BLaER1 treated with 17β-estradiol and CSF1 and Interleukin-3, amounts not matched to agents 10 nM and 100 nM (cell line): ENCODE data around the gene CHMP4B.

Experiments used
- H3K27ac ChIP-seq, 11 experiments: shearing (Covaris generic); formaldehyde crosslinking; 2 replicates each; pipeline ENCODE4 v1.8.1; 2022
- H3K27me3 ChIP-seq, 11 experiments: shearing (Covaris generic); formaldehyde crosslinking; 2 replicates each; pipeline ENCODE4 v1.8.1; 2022
- H3K36me3 ChIP-seq, 11 experiments: shearing (Covaris generic); formaldehyde crosslinking; 2 replicates each; pipeline ENCODE4 v1.8.1; 2022
- H3K4me1 ChIP-seq, 10 experiments: shearing (Covaris generic); formaldehyde crosslinking; 2 replicates each; pipeline ENCODE4 v1.8.1; 2022
- H3K4me2 ChIP-seq, 11 experiments: shearing (Covaris generic); formaldehyde crosslinking; 2 replicates each; pipeline ENCODE4 v1.8.1; 2022
- H3K4me3 ChIP-seq, 10 experiments: shearing (Covaris generic); formaldehyde crosslinking; 2 replicates each; pipeline ENCODE4 v1.8.1; 2022
- H3K9ac ChIP-seq, 11 experiments: shearing (Covaris generic); formaldehyde crosslinking; 2 replicates each; pipeline ENCODE4 v1.8.1; 2022
- H3K9me3 ChIP-seq, 11 experiments: shearing (Covaris generic); formaldehyde crosslinking; replicated peaks in 1 of 11; 2 replicates each; pipeline ENCODE4 v1.8.1; 2022
- H4K20me1 ChIP-seq, 11 experiments: shearing (Covaris generic); formaldehyde crosslinking; 2 replicates each; pipeline ENCODE4 v1.8.1; 2022
- Cebpa-rat ChIP-seq, 11 experiments: shearing (Covaris generic); IDR thresholded peaks; 2 replicates each; pipeline ENCODE4 v1.8.1; 2022

The CHMP4B gene, protein sequence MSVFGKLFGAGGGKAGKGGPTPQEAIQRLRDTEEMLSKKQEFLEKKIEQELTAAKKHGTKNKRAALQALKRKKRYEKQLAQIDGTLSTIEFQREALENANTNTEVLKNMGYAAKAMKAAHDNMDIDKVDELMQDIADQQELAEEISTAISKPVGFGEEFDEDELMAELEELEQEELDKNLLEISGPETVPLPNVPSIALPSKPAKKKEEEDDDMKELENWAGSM

GRCh38 chr20:33810885-33811775 is at the start of gene CHMP4B:
Gene CHMP4B, plus strand, starts transcription at chr20:33811348. Its CDS starts 121 bp downstream, at chr20:33811469.
- no peak for TF ChIP-seq Cebpa-rat (IDR thresholded peaks at IDR 0.05)
- H3K4me3 ChIP-seq, result peak within 1 kb of the TSS; percentile 83 to 100 (median 96)
- H3K9me3 ChIP-seq, result no peaks in the 10 kb centered on the region
- peak within 1 kb of the TSS; percentile 86 to 99 (median 96) for H3K27ac ChIP-seq
- peak within 1 kb of the TSS; percentile 88 to 100 (median 98) for H3K9ac ChIP-seq
- H3K27me3 ChIP-seq, result no peaks in the 10 kb centered on the region
- peaks cover 21 to 50% (median 28%) of the 10 kb centered on the region in 10 experiments for H3K4me1 ChIP-seq
- peak within 1 kb of the TSS; percentile 94 to 99 (median 96) for H3K4me2 ChIP-seq
- H3K36me3 ChIP-seq, result peaks cover 18 to 24% (median 22%) of the 10 kb centered on the region in 11 experiments
- H4K20me1 ChIP-seq, result peaks cover 33 to 48% (median 38%) of the 10 kb centered on the region in 11 experiments

- H3K4me3 ChIP-seq, result no peak overlapping the region
- no peaks in the 10 kb centered on the region for H3K27me3 ChIP-seq
- H4K20me1 ChIP-seq, result peaks cover 0 to 5% (median 0%) of the 10 kb centered on the region in 11 experiments; a peak in 1 of 22 replicates
- peaks cover 10 to 81% (median 37%) of the 10 kb centered on the region in 11 experiments for H3K36me3 ChIP-seq
- H3K4me1 ChIP-seq, result peaks cover 0 to under 1% (median 0%) of the 10 kb centered on the region in 10 experiments; a peak in 1 of 20 replicates
- no peak overlapping the region for H3K4me2 ChIP-seq
- no peak for TF ChIP-seq Cebpa-rat (IDR thresholded peaks at IDR 0.05)
- H3K9me3 ChIP-seq, result peaks cover 9 to 14% (median 11%) of the 10 kb centered on the region in 11 experiments
- H3K27ac ChIP-seq, result no peak overlapping the region
- H3K9ac ChIP-seq, result no peak overlapping the region
Observed at GRCh38 chr20:33761698-33762250, 49.4 kb upstream of the CHMP4B start.

DNA sequence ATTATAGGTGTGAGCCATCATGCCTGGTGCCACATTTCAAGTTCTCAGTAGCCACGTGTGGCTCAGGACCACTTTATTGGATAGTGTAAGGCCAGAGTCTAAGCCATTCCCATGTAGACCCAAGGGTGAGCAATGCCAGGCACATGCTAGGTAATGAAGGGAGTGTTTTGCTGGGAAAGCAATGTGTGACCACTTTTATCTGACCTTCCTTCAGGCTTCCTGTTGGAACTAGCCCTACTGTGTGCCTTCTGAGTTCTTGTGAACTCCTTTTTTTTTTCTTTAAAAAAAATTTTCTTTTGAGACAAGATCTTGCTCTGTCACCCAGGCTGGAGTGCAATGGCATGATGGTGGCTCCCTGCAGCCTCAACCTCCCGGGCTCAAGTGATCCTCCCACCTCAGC is 46.0 kb upstream of the CHMP4B start:
- Histone ChIP-seq H3K9me3 (no peaks in the 10 kb centered on the region), H3K27ac (no peak overlapping the region), H3K4me1 (no peaks in the 10 kb centered on the region), H3K36me3 (peaks cover 5 to 70% (median 31%) of the 10 kb centered on the region in 11 experiments; a peak in 17 of 22 replicates), H3K4me3 (no peak overlapping the region), H3K4me2 (no peak overlapping the region), H3K27me3 (no peaks in the 10 kb centered on the region), H3K9ac (no peak overlapping the region), H4K20me1 (peaks cover 0 to 5% (median 0%) of the 10 kb centered on the region in 11 experiments; a peak in 2 of 22 replicates)
- no peak for TF ChIP-seq Cebpa-rat (IDR thresholded peaks at IDR 0.05)

- Histone ChIP-seq H3K27me3 (no peaks in the 10 kb centered on the region), H3K4me1 (no peaks in the 10 kb centered on the region), H3K4me2 (no peak overlapping the region), H3K36me3 (peaks cover 5 to 66% (median 31%) of the 10 kb centered on the region in 11 experiments; a peak in 17 of 22 replicates), H3K4me3 (no peak overlapping the region), H3K9me3 (no peaks in the 10 kb centered on the region), H3K9ac (no peak overlapping the region), H3K27ac (no peak overlapping the region), H4K20me1 (peaks cover 0 to 5% (median 0%) of the 10 kb centered on the region in 11 experiments; a peak in 2 of 22 replicates)
- TF ChIP-seq Cebpa-rat (IDR thresholded peaks at IDR 0.05), result no peak
Observed at GRCh38 chr20:33765592-33765991, 45.6 kb upstream of the CHMP4B start.

DNA sequence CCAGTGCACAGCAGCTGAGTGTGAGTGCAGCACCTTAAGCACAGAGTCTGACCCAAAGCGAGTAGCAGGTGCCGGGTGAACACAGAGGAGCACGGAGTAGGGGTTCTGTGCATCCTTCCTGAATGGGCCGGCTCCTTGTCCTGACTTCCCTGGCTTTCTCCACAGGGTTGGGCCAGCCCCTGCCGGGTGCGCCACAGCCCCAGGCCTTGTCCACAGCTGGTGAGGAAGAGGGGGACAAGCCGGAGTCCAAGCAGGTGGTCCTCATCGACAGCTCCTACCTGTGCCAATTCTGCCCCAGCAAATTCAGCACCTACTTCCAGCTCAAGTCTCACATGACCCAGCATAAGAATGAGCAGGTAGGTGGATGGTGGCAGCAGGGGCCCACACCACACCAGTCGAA is 44.5 kb upstream of the CHMP4B start:
- no peaks in the 10 kb centered on the region for H3K27me3 ChIP-seq
- H3K27ac ChIP-seq, result no peak overlapping the region
- H3K9me3 ChIP-seq, result no peaks in the 10 kb centered on the region
- H4K20me1 ChIP-seq, result peaks cover 0 to 2% (median 0%) of the 10 kb centered on the region in 11 experiments; a peak in 2 of 22 replicates
- H3K4me2 ChIP-seq, result no peak overlapping the region
- H3K4me3 ChIP-seq, result no peak overlapping the region
- no peak for TF ChIP-seq Cebpa-rat (IDR thresholded peaks at IDR 0.05)
- peaks cover 5 to 67% (median 29%) of the 10 kb centered on the region in 11 experiments; a peak in 17 of 22 replicates for H3K36me3 ChIP-seq
- no peak overlapping the region for H3K9ac ChIP-seq
- H3K4me1 ChIP-seq, result no peaks in the 10 kb centered on the region

- TF ChIP-seq Cebpa-rat (IDR thresholded peaks at IDR 0.05), result no peak
- Histone ChIP-seq H3K4me2 (no peak overlapping the region), H3K4me1 (peaks cover 0 to 4% (median 0%) of the 10 kb centered on the region in 10 experiments; a peak in 1 of 20 replicates)
Observed at GRCh38 chr20:33767777-33768138, 43.4 kb upstream of the CHMP4B start.

GRCh38 chr20:33769043-33769442 is 42.1 kb upstream of the CHMP4B start:
- no peaks in the 10 kb centered on the region for H3K27me3 ChIP-seq
- H3K4me2 ChIP-seq, result no peak overlapping the region
- peaks cover 0 to 9% (median 2%) of the 10 kb centered on the region in 10 experiments; a peak in 2 of 20 replicates for H3K4me1 ChIP-seq
- H3K9ac ChIP-seq, result no peak overlapping the region
- H3K27ac ChIP-seq, result no peak overlapping the region
- TF ChIP-seq Cebpa-rat (IDR thresholded peaks at IDR 0.05), result no peak
- no peaks in the 10 kb centered on the region; a peak in 1 of 22 replicates for H4K20me1 ChIP-seq
- H3K4me3 ChIP-seq, result no peak overlapping the region
- peaks cover 10 to 60% (median 31%) of the 10 kb centered on the region in 11 experiments; a peak in 17 of 22 replicates for H3K36me3 ChIP-seq
- H3K9me3 ChIP-seq, result no peaks in the 10 kb centered on the region

More at GRCh38 chr20:33767777-33768138, 43.4 kb upstream of the CHMP4B start:
- H3K27me3 ChIP-seq, result no peaks in the 10 kb centered on the region
- H3K36me3 ChIP-seq, result peaks cover 5 to 67% (median 30%) of the 10 kb centered on the region in 11 experiments; a peak in 17 of 22 replicates
- H3K9ac ChIP-seq, result no peak overlapping the region
- no peaks in the 10 kb centered on the region for H3K9me3 ChIP-seq
- no peaks in the 10 kb centered on the region; a peak in 1 of 22 replicates for H4K20me1 ChIP-seq
- no peak overlapping the region for H3K4me3 ChIP-seq
- no peak overlapping the region for H3K27ac ChIP-seq

DNA sequence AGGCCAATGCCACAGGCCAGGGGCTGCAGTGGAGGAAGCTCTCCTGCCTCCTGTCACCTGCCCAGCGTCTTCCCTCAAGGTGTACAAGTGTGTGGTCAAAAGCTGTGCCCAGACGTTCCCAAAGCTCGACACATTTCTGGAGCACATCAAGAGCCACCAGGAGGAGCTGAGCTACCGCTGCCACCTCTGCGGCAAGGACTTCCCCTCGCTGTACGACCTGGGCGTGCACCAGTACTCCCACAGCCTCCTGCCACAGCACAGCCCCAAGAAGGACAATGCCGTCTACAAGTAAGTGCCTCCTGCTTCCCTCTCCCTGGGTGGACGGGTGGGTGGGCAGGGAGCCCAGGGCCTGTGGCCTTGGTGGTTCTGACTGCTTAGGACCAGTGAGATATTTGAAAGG is 41.1 kb upstream of the CHMP4B start:
- Histone ChIP-seq H3K4me3 (no peak overlapping the region), H3K36me3 (peaks cover 10 to 57% (median 29%) of the 10 kb centered on the region in 11 experiments; a peak in 17 of 22 replicates), H3K27ac (no peak overlapping the region), H3K4me1 (peaks cover 0 to 12% (median 2%) of the 10 kb centered on the region in 10 experiments; a peak in 2 of 20 replicates), H3K9me3 (no peaks in the 10 kb centered on the region), H3K9ac (no peak overlapping the region), H3K4me2 (no peak overlapping the region), H3K27me3 (no peaks in the 10 kb centered on the region), H4K20me1 (no peaks in the 10 kb centered on the region; a peak in 1 of 22 replicates)
- TF ChIP-seq Cebpa-rat (IDR thresholded peaks at IDR 0.05), result no peak
